Measurements from ENCODE around the gene STK39. TPM values are rescaled to one million over a fixed set of nuclear protein-coding genes. Genes with fewer than 3 reads are reported as not detected.

STK39 gene
- polyA plus RNA-seq, 2 of the 4 experiments (the other 2 are of a cell fraction) = 14.2 to 27.2 TPM

DNA sequence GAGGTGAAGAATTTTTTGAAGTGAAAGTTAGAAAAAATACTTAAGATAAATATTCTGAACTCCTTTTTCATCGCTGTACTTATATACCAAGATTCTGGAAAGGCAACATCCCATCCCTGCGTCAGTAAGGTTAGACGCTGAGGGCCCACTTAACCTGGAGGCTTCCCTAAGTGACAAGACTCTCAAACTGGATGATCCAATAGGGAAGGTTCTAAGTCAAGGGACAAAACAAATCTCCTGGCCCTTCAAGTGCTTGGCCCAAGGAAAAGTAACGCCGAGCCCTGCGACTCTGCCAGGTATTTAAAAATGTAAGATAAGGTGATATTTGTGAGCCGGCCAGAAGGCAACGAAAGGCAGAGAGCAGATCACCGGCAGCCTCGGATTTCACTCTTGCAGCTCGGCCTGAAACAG lies 1.3 kb downstream of the STK39 start:
- no peak for TF ChIP-seq ZC3H11A (IDR thresholded peaks at IDR 0.05)
- no peak for TF ChIP-seq HOXA7 (CRISPR knock-in tag; IDR thresholded peaks at IDR 0.05)
- no peak for TF ChIP-seq ZSCAN20 (CRISPR knock-in tag; IDR thresholded peaks at IDR 0.05)
- no peak for TF ChIP-seq KDM1A (IDR thresholded peaks at IDR 0.05; ENCODE audit: low read depth)
- no peak for TF ChIP-seq HDAC2 (IDR thresholded peaks at IDR 0.05)
- TF ChIP-seq NR3C1 (IDR thresholded peaks at IDR 0.05) = no peak
- TF ChIP-seq FOXS1 (CRISPR knock-in tag; IDR thresholded peaks at IDR 0.05) = no peak
- no peak for TF ChIP-seq JUNB (IDR thresholded peaks at IDR 0.05)
- TF ChIP-seq, protein P1, sequence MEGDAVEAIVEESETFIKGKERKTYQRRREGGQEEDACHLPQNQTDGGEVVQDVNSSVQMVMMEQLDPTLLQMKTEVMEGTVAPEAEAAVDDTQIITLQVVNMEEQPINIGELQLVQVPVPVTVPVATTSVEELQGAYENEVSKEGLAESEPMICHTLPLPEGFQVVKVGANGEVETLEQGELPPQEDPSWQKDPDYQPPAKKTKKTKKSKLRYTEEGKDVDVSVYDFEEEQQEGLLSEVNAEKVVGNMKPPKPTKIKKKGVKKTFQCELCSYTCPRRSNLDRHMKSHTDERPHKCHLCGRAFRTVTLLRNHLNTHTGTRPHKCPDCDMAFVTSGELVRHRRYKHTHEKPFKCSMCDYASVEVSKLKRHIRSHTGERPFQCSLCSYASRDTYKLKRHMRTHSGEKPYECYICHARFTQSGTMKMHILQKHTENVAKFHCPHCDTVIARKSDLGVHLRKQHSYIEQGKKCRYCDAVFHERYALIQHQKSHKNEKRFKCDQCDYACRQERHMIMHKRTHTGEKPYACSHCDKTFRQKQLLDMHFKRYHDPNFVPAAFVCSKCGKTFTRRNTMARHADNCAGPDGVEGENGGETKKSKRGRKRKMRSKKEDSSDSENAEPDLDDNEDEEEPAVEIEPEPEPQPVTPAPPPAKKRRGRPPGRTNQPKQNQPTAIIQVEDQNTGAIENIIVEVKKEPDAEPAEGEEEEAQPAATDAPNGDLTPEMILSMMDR (IDR thresholded peaks at IDR 0.05) = no peak
- no peak for TF ChIP-seq RAD21 (conservative IDR thresholded peaks at IDR 0.05 in 1 of 2, IDR thresholded peaks at IDR 0.05 in 1 of 2)
- TF ChIP-seq SMC3 (IDR thresholded peaks at IDR 0.05) = no peak
- no peak for FAIRE-seq
- POLR2A ChIA-PET = no interaction called here
- peak; percentile 10 to 38; a peak in 5 of 6 replicates for ATAC-seq
- H3K9me3 ChIP-seq = no peaks in the 10 kb centered on the region
- H3K4me2 ChIP-seq = peak overlapping the region; percentile 85
- DNase-seq (ENCODE audit: low read depth in 1 of 2, low spot score in 1 of 2) = peak in 1 of 2 experiments; percentile 12
- 18% methylated on average over 11 of the region's 11 CpGs for WGBS (ENCODE audit: missing lambda C conversion rate)
- peaks cover 14% of the 10 kb centered on the region for H3K4me1 ChIP-seq
- peak overlapping the region; percentile 75 for H3K4me3 ChIP-seq
- H3K27ac ChIP-seq = peak overlapping the region; percentile 75 to 99
- CTCF ChIA-PET = no interaction called here

DNA sequence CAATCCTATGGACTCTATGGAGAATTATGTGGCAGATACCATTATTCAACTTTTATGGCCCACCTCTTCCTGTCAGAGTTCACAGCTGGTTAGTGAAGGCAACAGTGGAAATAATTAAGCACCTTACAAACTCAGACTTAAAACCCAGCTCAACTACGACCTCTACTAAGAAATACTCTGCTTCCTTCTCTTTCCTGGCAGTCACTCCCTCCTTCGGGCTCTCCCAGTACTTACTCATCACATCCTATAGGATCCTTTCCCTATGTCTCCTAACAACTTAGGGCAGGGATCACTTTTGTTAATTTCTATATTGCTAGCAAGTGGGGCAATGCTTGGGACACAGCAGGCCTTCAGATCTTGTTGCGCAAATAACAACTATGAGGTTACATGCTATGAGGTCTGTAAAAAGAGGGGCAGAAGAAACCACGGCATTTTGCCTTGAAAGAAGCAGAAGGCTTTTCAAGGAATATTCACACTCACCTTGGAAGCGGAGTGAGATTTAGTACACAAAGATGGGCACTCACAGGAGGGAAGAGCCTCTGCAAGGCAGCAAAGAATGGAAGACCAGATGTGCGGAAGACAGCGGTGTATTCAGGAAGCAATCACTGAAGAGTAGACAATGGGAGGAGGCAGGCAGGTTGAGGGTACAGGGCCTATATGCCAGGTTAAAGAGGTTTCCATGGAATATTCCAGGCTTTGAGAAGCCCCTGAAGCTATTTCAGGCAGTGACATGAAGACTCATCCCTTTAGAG lies 2.1 kb downstream of the STK39 start:
- Histone ChIP-seq H3K4me1 (peaks cover 14% of the 10 kb centered on the region), H3K9me3 (no peaks in the 10 kb centered on the region), H3K4me2 (peak overlapping the region; percentile 85), H3K27ac (no peak overlapping the region), H3K4me3 (peak overlapping the region; percentile 75; the same call in 1 of the 3 replicates)
- ChIA-PET POLR2A (no interaction called here), CTCF (no interaction called here)
- no peak for DNase-seq (ENCODE audit: low read depth in 1 of 2, low spot score in 1 of 2)
- WGBS (ENCODE audit: missing lambda C conversion rate) = 91% methylated on average over 7 of the region's 7 CpGs
- no peak for TF ChIP-seq HOXB13 (CRISPR knock-in tag; IDR thresholded peaks at IDR 0.05; ENCODE audit: low read depth)
- TF ChIP-seq POLR2AphosphoS2 (conservative IDR thresholded peaks at IDR 0.05; ENCODE audit: low read length) = no peak
- no peak for TF ChIP-seq CBX8 (IDR thresholded peaks at IDR 0.05)
- TF ChIP-seq EHF (CRISPR knock-in tag; IDR thresholded peaks at IDR 0.05) = no peak
- TF ChIP-seq GATA3 (IDR thresholded peaks at IDR 0.05; ENCODE audit: borderline replicate concordance) = no peak
- TF ChIP-seq, protein P2, sequence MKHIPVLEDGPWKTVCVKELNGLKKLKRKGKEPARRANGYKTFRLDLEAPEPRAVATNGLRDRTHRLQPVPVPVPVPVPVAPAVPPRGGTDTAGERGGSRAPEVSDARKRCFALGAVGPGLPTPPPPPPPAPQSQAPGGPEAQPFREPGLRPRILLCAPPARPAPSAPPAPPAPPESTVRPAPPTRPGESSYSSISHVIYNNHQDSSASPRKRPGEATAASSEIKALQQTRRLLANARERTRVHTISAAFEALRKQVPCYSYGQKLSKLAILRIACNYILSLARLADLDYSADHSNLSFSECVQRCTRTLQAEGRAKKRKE (CRISPR knock-in tag; IDR thresholded peaks at IDR 0.05; ENCODE audit: low read depth) = no peak
- TF ChIP-seq CBX2 (IDR thresholded peaks at IDR 0.05; ENCODE audit: borderline replicate concordance, low read depth) = no peak
- no peak for TF ChIP-seq SMC3 (IDR thresholded peaks at IDR 0.05)
- no peak for TF ChIP-seq POLR2A (IDR thresholded peaks at IDR 0.05; ENCODE audit: low read length)
- TF ChIP-seq RFX5 (IDR thresholded peaks at IDR 0.05) = no peak
- no peak for TF ChIP-seq RNF2 (IDR thresholded peaks at IDR 0.05; ENCODE audit: borderline replicate concordance, low read depth)
- TF ChIP-seq HDAC2 (IDR thresholded peaks at IDR 0.05) = no peak
- TF ChIP-seq RAD21 (conservative IDR thresholded peaks at IDR 0.05 in 1 of 2, IDR thresholded peaks at IDR 0.05 in 1 of 2) = no peak
- TF ChIP-seq, protein P3, sequence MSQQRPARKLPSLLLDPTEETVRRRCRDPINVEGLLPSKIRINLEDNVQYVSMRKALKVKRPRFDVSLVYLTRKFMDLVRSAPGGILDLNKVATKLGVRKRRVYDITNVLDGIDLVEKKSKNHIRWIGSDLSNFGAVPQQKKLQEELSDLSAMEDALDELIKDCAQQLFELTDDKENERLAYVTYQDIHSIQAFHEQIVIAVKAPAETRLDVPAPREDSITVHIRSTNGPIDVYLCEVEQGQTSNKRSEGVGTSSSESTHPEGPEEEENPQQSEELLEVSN (IDR thresholded peaks at IDR 0.05; ENCODE audit: borderline replicate concordance, low read depth) = no peak
- ATAC-seq = no peak
- FAIRE-seq = no peak

DNA sequence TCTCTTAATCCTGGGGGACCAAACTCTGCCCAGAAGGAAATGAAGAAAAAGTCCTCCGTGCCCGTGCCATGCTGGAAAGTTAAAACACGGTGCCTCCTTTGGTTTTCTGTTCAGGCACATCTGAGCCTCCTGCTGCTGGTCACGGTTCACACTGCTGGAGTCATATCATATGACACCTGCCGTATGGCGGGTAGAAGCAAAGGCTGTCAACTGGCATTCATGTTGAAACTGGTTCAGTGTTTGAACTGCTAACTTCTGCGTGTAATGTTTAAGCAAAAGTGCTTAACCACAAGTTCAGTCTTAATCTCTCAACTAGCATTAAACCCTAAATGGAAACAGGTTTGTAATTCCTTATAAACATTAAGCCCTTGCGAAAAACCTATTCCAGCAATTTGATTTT lies 3.1 kb downstream of the STK39 start:
- Histone ChIP-seq H3K9me3 (no peaks in the 10 kb centered on the region), H3K4me1 (peaks cover 14% of the 10 kb centered on the region), H3K4me2 (no peak overlapping the region), H3K27ac (no peak overlapping the region), H3K4me3 (no peak overlapping the region)
- ATAC-seq = no peak
- 92% methylated on average over 8 of the region's 8 CpGs for WGBS (ENCODE audit: missing lambda C conversion rate)
- no peak for DNase-seq (ENCODE audit: low read depth in 1 of 2, low spot score in 1 of 2)
- no peak for FAIRE-seq
- ChIA-PET CTCF (no interaction called here), POLR2A (no interaction called here)
- TF ChIP-seq JUNB (IDR thresholded peaks at IDR 0.05) (no peak), SREBF2 (IDR thresholded peaks at IDR 0.05) (no peak), EP300 (IDR thresholded peaks at IDR 0.05) (no peak), NR3C1 (IDR thresholded peaks at IDR 0.05) (no peak), CHD2 (IDR thresholded peaks at IDR 0.05; ENCODE audit: low read length, partially characterized antibody) (no peak), FOXS1 (CRISPR knock-in tag; IDR thresholded peaks at IDR 0.05) (no peak), MAZ (IDR thresholded peaks at IDR 0.05; ENCODE audit: borderline replicate concordance, low read depth, low read length) (no peak), ZC3H11A (IDR thresholded peaks at IDR 0.05) (no peak), FOSB (CRISPR knock-in tag; IDR thresholded peaks at IDR 0.05) (no peak), MAFK (IDR thresholded peaks at IDR 0.05; ENCODE audit: partially characterized antibody) (no peak), CHD4 (IDR thresholded peaks at IDR 0.05; ENCODE audit: borderline replicate concordance) (no peak), ZSCAN20 (CRISPR knock-in tag; IDR thresholded peaks at IDR 0.05) (no peak), GATA3 (IDR thresholded peaks at IDR 0.05; ENCODE audit: borderline replicate concordance) (no peak), ESRRA (IDR thresholded peaks at IDR 0.05; ENCODE audit: borderline replicate concordance, low read length) (no peak)
- TF ChIP-seq, protein P4, sequence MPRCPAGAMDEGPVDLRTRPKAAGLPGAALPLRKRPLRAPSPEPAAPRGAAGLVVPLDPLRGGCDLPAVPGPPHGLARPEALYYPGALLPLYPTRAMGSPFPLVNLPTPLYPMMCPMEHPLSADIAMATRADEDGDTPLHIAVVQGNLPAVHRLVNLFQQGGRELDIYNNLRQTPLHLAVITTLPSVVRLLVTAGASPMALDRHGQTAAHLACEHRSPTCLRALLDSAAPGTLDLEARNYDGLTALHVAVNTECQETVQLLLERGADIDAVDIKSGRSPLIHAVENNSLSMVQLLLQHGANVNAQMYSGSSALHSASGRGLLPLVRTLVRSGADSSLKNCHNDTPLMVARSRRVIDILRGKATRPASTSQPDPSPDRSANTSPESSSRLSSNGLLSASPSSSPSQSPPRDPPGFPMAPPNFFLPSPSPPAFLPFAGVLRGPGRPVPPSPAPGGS (IDR thresholded peaks at IDR 0.05) = no peak
- TF ChIP-seq, protein P3 (IDR thresholded peaks at IDR 0.05; ENCODE audit: borderline replicate concordance, low read depth) = no peak

Measured in A549 (cell line).